GM12873 (cell line): ENCODE measurements around the gene DEPDC5.

Source experiments
- CTCF ChIP-seq: IDR thresholded peaks from 2 replicates; pipeline ENCODE4 v1.5.1; 2012; ENCODE audit warnings: low read depth, mild to moderate bottlenecking, moderate library complexity, low read length, control low read depth; ENCODE audit not compliant: insufficient read depth; ENCODE audit errors: missing control alignments

Gene DEPDC5

GRCh38 chr22:31730344-31730711 lies 23.5 kb upstream of the DEPDC5 start:
- TF ChIP-seq CTCF: peak; percentile 27

- no peak for TF ChIP-seq CTCF
These were observed 21.6 kb upstream of the DEPDC5 start for GRCh38 chr22:31732089-31732829.

- TF ChIP-seq CTCF: no peak
These were observed 20.2 kb upstream of the DEPDC5 start for GRCh38 chr22:31733580-31734079.

GRCh38 chr22:31734512-31734911 lies 19.3 kb upstream of the DEPDC5 start:
- no peak for TF ChIP-seq CTCF

GRCh38 chr22:31736458-31736857 lies 17.4 kb upstream of the DEPDC5 start:
- TF ChIP-seq CTCF: no peak

GRCh38 chr22:31737932-31738331 lies 15.9 kb upstream of the DEPDC5 start:
- TF ChIP-seq CTCF: no peak

- TF ChIP-seq CTCF: no peak
These were observed 15.3 kb upstream of the DEPDC5 start for GRCh38 chr22:31738566-31738965.

GRCh38 chr22:31739795-31740201 lies 14.0 kb upstream of the DEPDC5 start:
- TF ChIP-seq CTCF: no peak
